Upper lobe of right lung (tissue), 1 donor: Measurements from ENCODE around the gene PCA3. TPM values are rescaled to one million over a fixed set of nuclear protein-coding genes. Genes with fewer than 3 reads are reported as not detected.

ENCODE experiments used
- ATAC-seq: fragments of 200-7000 bp; cut with Tn5 transposase; one replicate; pipeline ENCODE4 v1.9.1; 2020; ENCODE audit warnings: mild to moderate bottlenecking, moderate library complexity
- DNase-seq: peaks from one replicate; pipeline ENCODE4 v3.0.0-alpha.2; 2020
- H3K27ac ChIP-seq: fragments of 200-600 bp; one replicate; pipeline ENCODE4 v1.8.0; 2022
- H3K27me3 ChIP-seq: fragments of 200-600 bp; one replicate; pipeline ENCODE4 v1.8.0; 2022; ENCODE audit warnings: mild to moderate bottlenecking
- H3K36me3 ChIP-seq: fragments of 200-600 bp; one replicate; pipeline ENCODE4 v1.8.0; 2022
- H3K4me1 ChIP-seq: fragments of 200-600 bp; one replicate; pipeline ENCODE4 v1.8.0; 2022
- H3K4me3 ChIP-seq: fragments of 200-600 bp; one replicate; pipeline ENCODE4 v1.8.0; 2022; ENCODE audit warnings: mild to moderate bottlenecking
- H3K9me3 ChIP-seq: fragments of 200-600 bp; one replicate; pipeline ENCODE4 v1.8.0; 2022
- intact Hi-C: fragments of 100-400 bp; cut with DNase I; formaldehyde crosslinking; loops from one replicate; pipeline ENCODE4 v1.11.0; 2022
- total RNA-seq: library from RNA; stranded (reverse); fragmentation: NEBNext Ultra II Directional; extraction: Animal tissue kit (Norgen Biotek cat#: 25700); gene quantifications from one replicate; pipeline ENCODE4 v1.2.1, GENCODE V29; 2021
- TF ChIP-seq, protein P1 (sequence below): fragments of 200-600 bp; IDR thresholded peaks from one replicate; pipeline ENCODE4 v1.8.0; 2022; ENCODE audit warnings: antibody characterized with exemption
- donor health status: DM: no; HTN: yes; CAD: no; lungs with severe emphysema.

The PCA3 gene
- total RNA-seq, 1 donor from 2014 or later, result not detected

DNA sequence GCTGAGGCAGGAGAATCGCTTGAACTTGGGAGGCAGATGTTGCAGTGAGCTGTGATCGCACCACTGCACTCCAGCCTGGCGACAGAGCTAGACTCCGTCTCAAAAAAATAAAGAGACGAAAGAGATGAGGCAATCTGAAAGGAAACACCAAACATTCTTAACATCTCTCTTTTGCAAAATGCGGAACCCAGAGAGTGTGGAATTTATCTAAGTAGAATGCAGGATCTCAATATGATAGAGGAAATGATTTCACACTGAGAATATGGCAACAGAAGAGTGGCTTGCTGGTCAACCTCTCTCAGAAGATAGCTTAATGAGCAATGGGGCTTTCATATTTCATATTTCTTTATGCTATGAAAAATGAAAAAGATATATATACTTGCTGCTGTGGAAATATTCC is 33.4 kb upstream of the PCA3 start:
- TF ChIP-seq, protein P1, sequence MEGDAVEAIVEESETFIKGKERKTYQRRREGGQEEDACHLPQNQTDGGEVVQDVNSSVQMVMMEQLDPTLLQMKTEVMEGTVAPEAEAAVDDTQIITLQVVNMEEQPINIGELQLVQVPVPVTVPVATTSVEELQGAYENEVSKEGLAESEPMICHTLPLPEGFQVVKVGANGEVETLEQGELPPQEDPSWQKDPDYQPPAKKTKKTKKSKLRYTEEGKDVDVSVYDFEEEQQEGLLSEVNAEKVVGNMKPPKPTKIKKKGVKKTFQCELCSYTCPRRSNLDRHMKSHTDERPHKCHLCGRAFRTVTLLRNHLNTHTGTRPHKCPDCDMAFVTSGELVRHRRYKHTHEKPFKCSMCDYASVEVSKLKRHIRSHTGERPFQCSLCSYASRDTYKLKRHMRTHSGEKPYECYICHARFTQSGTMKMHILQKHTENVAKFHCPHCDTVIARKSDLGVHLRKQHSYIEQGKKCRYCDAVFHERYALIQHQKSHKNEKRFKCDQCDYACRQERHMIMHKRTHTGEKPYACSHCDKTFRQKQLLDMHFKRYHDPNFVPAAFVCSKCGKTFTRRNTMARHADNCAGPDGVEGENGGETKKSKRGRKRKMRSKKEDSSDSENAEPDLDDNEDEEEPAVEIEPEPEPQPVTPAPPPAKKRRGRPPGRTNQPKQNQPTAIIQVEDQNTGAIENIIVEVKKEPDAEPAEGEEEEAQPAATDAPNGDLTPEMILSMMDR, result no peak
- ATAC-seq (no peak), DNase-seq (no peak)
- Histone ChIP-seq H3K4me1 (no peaks in the 10 kb centered on the region), H3K36me3 (no peaks in the 10 kb centered on the region), H3K27me3 (no peaks in the 10 kb centered on the region), H3K4me3 (no peak overlapping the region), H3K9me3 (no peaks in the 10 kb centered on the region), H3K27ac (no peak overlapping the region)
- intact Hi-C loops, result no loop called here

DNA sequence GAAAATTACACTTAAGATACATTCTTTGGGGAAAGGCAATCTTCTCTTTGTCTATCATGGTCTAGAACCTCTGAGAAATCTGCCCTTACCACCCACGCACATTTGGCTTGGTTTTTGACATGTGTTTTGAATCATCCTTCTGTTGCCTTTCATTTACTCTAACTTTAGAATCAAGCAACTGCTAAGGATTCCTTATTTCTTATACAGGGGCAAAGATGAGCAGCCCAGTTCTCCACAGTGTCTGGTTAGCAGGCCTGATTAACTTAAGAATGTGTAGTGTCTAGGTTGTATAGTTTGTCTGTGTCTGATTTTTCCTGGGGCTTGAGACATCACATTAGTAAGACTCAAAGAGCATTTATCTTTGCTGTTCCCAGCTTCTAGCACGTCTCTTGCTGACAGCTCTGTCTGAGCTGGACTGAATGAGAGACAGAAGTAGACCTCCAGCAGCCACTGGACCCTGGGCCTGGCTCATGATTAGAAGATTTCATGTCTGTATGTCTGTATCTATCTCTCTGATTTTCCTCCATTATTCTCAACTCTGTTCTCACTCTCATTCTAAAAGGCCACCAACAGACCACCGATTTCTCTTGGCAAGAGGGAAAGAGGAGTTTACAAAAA is 31.8 kb upstream of the PCA3 start:
- ATAC-seq (no peak), DNase-seq (no peak)
- intact Hi-C loops, result no loop called here
- TF ChIP-seq, protein P1, result no peak
- H3K4me3 ChIP-seq, result no peak overlapping the region
- H3K27ac ChIP-seq, result no peak overlapping the region
- no peaks in the 10 kb centered on the region for H3K4me1 ChIP-seq
- H3K36me3 ChIP-seq, result no peaks in the 10 kb centered on the region
- no peaks in the 10 kb centered on the region for H3K27me3 ChIP-seq
- no peaks in the 10 kb centered on the region for H3K9me3 ChIP-seq

DNA sequence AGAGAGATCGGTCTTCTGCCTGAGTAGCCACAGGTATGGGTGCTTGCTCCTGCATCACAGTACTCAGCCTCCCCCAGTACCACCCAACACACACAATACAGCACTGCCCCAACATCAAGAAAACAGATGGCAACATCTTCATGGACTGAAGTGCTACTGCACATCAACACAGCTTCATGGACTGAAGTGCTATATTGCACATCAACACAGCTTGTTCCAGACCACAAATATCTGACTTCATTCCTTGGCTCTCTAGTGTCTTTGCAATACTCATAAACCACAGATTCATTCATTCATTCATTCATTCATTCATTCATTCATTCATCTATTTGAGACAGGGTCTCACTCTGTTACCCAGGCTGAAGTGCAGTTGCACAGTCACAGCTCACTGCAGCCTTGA is 31.1 kb upstream of the PCA3 start:
- TF ChIP-seq, protein P1, result no peak
- DNase-seq (no peak), ATAC-seq (no peak)
- Histone ChIP-seq H3K27me3 (no peaks in the 10 kb centered on the region), H3K27ac (no peak overlapping the region), H3K9me3 (no peaks in the 10 kb centered on the region), H3K4me3 (no peak overlapping the region), H3K36me3 (no peaks in the 10 kb centered on the region), H3K4me1 (no peaks in the 10 kb centered on the region)
- intact Hi-C loops, result no loop called here

DNA sequence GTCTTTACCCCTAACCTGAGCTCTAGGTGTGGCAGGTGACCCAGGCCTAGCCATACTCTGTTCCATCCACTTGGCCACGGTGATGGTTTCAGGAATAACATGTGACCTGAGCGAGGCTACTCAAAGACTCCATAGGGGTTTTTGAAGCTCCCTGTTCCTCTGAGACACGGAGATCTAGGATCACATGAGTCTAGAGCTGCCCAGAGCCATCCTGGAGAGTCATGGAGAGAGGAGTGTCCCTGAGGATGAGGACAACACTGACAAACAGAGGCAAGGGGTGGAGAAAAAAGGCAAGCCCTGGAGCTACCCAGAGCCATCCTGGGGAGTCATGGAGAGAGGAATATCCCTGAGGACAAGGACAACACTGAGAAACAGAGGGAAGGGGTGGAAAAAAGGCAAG is 29.5 kb upstream of the PCA3 start:
- DNase-seq, result no peak
- no peak for ATAC-seq
- no peaks in the 10 kb centered on the region for H3K9me3 ChIP-seq

GRCh38 chr9:76737154-76737902 is 26.9 kb upstream of the PCA3 start:
- no peak overlapping the region for H3K27ac ChIP-seq
- ATAC-seq (no peak), DNase-seq (no peak)
- no peak overlapping the region for H3K4me3 ChIP-seq
- H3K9me3 ChIP-seq, result no peaks in the 10 kb centered on the region
- intact Hi-C loops, result no loop called here
- H3K27me3 ChIP-seq, result peaks cover 3% of the 10 kb centered on the region
- TF ChIP-seq, protein P1, result no peak
- no peaks in the 10 kb centered on the region for H3K4me1 ChIP-seq
- H3K36me3 ChIP-seq, result no peaks in the 10 kb centered on the region

More for the DNA sequence above, 29.5 kb upstream of the PCA3 start:
- intact Hi-C loops, result no loop called here
- Histone ChIP-seq H3K4me1 (no peaks in the 10 kb centered on the region), H3K27ac (no peak overlapping the region), H3K27me3 (no peaks in the 10 kb centered on the region), H3K4me3 (no peak overlapping the region), H3K36me3 (no peaks in the 10 kb centered on the region)
- TF ChIP-seq, protein P1, result no peak
